Measurements from ENCODE around the gene SMYD3. TPM values are rescaled to one million over a fixed set of nuclear protein-coding genes. Genes with fewer than 3 reads are reported as not detected.

Gene SMYD3
- total RNA-seq, 1 experiment from 2014 or later = 25.5 TPM

DNA sequence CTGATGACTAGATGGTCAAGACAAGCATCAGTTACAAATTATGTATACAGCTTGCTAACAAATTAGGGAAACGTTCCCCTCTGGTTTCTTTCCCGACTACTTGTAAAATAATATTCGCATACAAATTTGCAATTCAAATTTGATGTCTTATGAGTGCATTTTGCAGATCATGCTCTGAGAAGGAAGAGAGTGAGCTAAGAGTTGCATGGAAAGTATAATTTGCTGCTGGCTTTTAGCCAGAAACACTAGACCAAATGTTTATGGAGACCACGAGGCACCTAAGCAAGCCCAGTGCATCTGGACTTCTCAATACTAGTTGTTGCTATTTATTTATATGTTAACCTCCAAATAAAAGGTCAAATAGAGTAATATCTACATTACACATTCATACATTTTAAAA lies 216.0 kb downstream of the SMYD3 start:
- H2AK5ac ChIP-seq (ENCODE audit: insufficient read length, low read length) = no peak overlapping the region
- H3K9me3 ChIP-seq (ENCODE audit: control insufficient read depth, low read depth, low read length) = no peaks in the 10 kb centered on the region
- H2BK15ac ChIP-seq (ENCODE audit: low read depth, low read length) = no peak overlapping the region
- H3K4me2 ChIP-seq (ENCODE audit: insufficient read depth, insufficient read length, low read length) = no peak overlapping the region
- no peaks in the 10 kb centered on the region for H3K23me2 ChIP-seq (ENCODE audit: insufficient read length, low read depth, low read length, poor library complexity, severe bottlenecking)
- no peak overlapping the region for H2BK12ac ChIP-seq (ENCODE audit: insufficient read length, low read depth, low read length)
- no peak overlapping the region for H3K56ac ChIP-seq (ENCODE audit: insufficient read length, low read depth, low read length)
- H3K9ac ChIP-seq (ENCODE audit: extremely low read depth, insufficient read length, low read length) = no peak overlapping the region
- DNase-seq = no peak
- H3K4me1 Mint-ChIP-seq = peaks cover 20 to 21% of the 10 kb centered on the region in 2 experiments
- no peak overlapping the region for H3K27ac ChIP-seq (ENCODE audit: insufficient read length, low read depth, low read length)
- no peaks in the 10 kb centered on the region for H3K36me3 Mint-ChIP-seq (ENCODE audit: insufficient read depth in 1 of 3, low read depth in 3 of 3)
- WGBS (ENCODE audit: extremely low coverage, insufficient read length, low lambda C conversion rate) = no CpG with 5 or more reads among the region's 4 CpGs
- no peaks in the 10 kb centered on the region for H3K79me2 ChIP-seq (ENCODE audit: insufficient read depth, low read length)
- no peak overlapping the region for H2BK5ac ChIP-seq (ENCODE audit: insufficient read length, low read length)
- no peak overlapping the region for H2BK20ac ChIP-seq (ENCODE audit: low read depth, low read length, poor library complexity, severe bottlenecking)
- no peaks in the 10 kb centered on the region for H3K27me3 ChIP-seq (ENCODE audit: insufficient read depth, low read length)
- peaks cover 4% of the 10 kb centered on the region for H3K4me1 ChIP-seq (ENCODE audit: insufficient read depth, low read length)
- TF ChIP-seq, protein P1, sequence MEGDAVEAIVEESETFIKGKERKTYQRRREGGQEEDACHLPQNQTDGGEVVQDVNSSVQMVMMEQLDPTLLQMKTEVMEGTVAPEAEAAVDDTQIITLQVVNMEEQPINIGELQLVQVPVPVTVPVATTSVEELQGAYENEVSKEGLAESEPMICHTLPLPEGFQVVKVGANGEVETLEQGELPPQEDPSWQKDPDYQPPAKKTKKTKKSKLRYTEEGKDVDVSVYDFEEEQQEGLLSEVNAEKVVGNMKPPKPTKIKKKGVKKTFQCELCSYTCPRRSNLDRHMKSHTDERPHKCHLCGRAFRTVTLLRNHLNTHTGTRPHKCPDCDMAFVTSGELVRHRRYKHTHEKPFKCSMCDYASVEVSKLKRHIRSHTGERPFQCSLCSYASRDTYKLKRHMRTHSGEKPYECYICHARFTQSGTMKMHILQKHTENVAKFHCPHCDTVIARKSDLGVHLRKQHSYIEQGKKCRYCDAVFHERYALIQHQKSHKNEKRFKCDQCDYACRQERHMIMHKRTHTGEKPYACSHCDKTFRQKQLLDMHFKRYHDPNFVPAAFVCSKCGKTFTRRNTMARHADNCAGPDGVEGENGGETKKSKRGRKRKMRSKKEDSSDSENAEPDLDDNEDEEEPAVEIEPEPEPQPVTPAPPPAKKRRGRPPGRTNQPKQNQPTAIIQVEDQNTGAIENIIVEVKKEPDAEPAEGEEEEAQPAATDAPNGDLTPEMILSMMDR (conservative IDR thresholded peaks at IDR 0.05) = no peak
- no peak overlapping the region for H3T11ph ChIP-seq (ENCODE audit: low read length)
- no peak overlapping the region for H4K8ac ChIP-seq (replicated peaks; ENCODE audit: insufficient read length, low read depth, low read length)
- no peak overlapping the region for H3K27ac Mint-ChIP-seq
- no peaks in the 10 kb centered on the region for H4K20me1 ChIP-seq (ENCODE audit: control insufficient read depth, insufficient read depth, insufficient read length)
- no peak overlapping the region for H3K4ac ChIP-seq (ENCODE audit: low read depth, low read length)
- H3K14ac ChIP-seq (ENCODE audit: insufficient read depth, low read length) = no peak overlapping the region
- H3K9me3 Mint-ChIP-seq = no peaks in the 10 kb centered on the region
- H4K91ac ChIP-seq (ENCODE audit: insufficient read length, low read depth, low read length) = no peak overlapping the region
- no peaks in the 10 kb centered on the region for H3K27me3 Mint-ChIP-seq (ENCODE audit: low read depth)
- no peaks in the 10 kb centered on the region for H3K79me1 ChIP-seq (ENCODE audit: insufficient read depth, low read depth, low read length, poor library complexity, severe bottlenecking)
- H2BK120ac ChIP-seq (ENCODE audit: low read depth, low read length, poor library complexity, severe bottlenecking) = no peak overlapping the region
- no peak overlapping the region for H2AFZ ChIP-seq (ENCODE audit: low read length)
- no peak overlapping the region for H3K18ac ChIP-seq (ENCODE audit: insufficient read length, low read depth, low read length)
- H3K23ac ChIP-seq (ENCODE audit: insufficient read length, low read depth, low read length) = no peak overlapping the region
- no peak overlapping the region for H4K5ac ChIP-seq (ENCODE audit: insufficient read length, low read depth, low read length)
- no peak overlapping the region for H3K4me3 Mint-ChIP-seq

Data from H9 (cell line).